AG10803 (cell line): Measurements from ENCODE around the gene APOL2.
"Not testable (repeated sequence)": the region's sequence is repeated elsewhere in the genome, so short reads cannot be mapped to it uniquely, and the experiment has no call there.

Experiments
- DNase-seq: peaks from one replicate; pipeline ENCODE4 v3.0.0; 2010; ENCODE audit warnings: low read depth
- H3K4me3 ChIP-seq: 2 replicates; pipeline ENCODE4 v1.5.1; 2011; ENCODE audit warnings: mild to moderate bottlenecking, low read length, control low read depth
- TF ChIP-seq, protein P1 (sequence below): conservative IDR thresholded peaks from 2 replicates; pipeline ENCODE4 v1.5.1; 2011; ENCODE audit warnings: mild to moderate bottlenecking, low read length, control low read depth, inconsistent platforms

The APOL2 gene

DNA sequence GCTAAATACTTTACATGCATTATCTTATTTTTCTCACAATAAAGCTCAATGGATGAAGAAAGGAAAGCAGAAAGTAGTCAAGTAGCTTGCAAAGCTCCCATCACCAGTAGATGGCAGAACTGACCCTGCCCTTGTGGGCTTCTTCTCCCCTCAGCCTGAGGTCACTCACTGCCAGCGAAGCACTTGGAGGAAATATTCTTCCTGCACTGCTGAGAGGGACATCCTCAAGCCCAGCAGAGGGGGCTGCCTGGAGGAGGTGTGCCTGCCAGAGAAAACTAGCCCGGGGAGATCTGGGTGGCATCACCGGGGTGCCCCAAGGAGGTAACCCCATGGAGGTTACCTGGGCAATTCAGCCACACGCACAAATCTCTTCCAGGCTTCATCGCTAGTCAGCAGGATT is 44.4 kb downstream of the APOL2 start:
- TF ChIP-seq, protein P1, sequence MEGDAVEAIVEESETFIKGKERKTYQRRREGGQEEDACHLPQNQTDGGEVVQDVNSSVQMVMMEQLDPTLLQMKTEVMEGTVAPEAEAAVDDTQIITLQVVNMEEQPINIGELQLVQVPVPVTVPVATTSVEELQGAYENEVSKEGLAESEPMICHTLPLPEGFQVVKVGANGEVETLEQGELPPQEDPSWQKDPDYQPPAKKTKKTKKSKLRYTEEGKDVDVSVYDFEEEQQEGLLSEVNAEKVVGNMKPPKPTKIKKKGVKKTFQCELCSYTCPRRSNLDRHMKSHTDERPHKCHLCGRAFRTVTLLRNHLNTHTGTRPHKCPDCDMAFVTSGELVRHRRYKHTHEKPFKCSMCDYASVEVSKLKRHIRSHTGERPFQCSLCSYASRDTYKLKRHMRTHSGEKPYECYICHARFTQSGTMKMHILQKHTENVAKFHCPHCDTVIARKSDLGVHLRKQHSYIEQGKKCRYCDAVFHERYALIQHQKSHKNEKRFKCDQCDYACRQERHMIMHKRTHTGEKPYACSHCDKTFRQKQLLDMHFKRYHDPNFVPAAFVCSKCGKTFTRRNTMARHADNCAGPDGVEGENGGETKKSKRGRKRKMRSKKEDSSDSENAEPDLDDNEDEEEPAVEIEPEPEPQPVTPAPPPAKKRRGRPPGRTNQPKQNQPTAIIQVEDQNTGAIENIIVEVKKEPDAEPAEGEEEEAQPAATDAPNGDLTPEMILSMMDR, result peak; percentile 81
- no peak overlapping the region for H3K4me3 ChIP-seq
- peak; percentile 73 for DNase-seq

DNA sequence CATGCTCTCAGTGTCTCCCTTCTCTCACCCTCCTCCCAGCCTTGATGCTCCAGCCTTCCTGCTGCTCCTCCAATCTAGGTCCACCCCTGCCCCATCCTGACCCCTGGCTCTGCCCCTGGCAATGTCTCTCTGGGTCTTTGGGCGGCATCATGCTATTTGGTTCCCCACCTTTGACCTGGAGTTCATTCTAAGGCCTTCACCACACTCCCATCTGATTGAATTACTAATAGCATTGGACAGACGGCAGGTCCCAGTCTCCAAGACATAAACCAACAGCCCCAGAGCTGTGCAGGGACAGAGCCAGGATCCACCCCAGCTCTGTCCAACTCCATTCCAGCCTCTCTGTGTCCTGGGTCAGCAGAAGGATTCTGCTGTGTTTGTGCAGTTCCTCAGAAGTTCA is 44.9 kb downstream of the APOL2 start:
- H3K4me3 ChIP-seq, result no peak overlapping the region
- DNase-seq, result no peak
- TF ChIP-seq, protein P1, result no peak

DNA sequence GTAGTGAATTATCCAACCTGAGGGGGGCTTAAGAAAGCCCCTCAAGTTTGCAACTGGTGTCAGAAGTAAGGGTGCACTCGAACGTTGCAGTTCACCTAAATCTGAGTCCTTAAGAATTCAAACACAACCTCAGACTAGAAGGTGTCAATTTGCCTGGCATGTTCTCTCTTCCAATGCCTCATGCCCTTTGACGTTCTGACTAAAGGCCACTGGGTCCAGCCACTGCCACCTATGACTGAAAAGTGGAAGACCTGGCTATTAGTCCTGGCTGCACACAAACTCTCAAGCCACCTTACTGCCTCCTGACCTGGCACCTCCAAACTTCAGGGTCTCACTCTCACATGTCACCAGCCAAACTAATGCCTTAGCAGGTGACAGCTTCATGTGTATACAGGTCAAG is 45.8 kb downstream of the APOL2 start:
- TF ChIP-seq, protein P1, result no peak
- DNase-seq, result no peak
- no peak overlapping the region for H3K4me3 ChIP-seq

DNA sequence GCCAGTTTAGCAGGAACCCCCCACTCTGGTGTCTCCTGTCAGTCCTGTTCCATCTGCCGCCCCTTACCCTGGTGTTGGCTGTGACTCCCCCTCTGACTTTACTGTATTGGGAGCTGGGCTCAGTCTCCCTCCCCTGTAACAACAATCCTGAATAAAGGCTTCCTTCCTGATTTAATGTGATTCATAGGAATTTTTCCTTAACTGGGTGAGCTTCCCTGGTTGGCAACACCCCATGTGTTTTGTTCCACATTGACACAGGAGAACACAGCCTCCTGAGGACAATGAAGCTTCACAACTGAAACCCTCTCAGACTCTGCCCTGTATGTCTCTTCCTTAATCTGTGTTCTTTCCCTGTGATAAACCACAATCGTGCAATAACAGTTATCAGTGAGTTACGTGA is 46.2 kb downstream of the APOL2 start:
- DNase-seq, result no peak
- H3K4me3 ChIP-seq, result no peak overlapping the region
- TF ChIP-seq, protein P1, result no peak

DNA sequence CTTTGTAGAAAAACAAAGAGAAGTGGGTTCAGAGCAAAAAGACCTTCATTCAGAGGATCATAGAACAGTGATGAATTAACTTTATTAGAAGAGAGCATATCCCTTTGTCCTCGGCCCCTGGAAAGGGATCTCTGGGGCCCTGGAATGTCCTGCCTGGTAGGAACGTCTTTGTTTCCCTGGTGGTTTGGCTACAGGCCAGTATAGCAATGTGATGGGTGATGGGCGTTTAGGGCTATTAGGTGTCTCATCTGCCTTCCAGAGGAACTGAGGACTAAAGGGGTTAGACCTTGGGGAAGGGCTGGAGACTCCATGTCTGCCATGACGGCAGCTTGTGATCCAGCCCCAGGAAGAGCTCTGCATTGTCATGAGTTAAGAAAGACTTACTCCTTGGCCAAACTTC is 46.8 kb downstream of the APOL2 start:
- TF ChIP-seq, protein P1, result no peak
- DNase-seq, result no peak
- H3K4me3 ChIP-seq, result no peak overlapping the region

GRCh38 chr22:36191106-36191836 is 48.1 kb downstream of the APOL2 start:
- H3K4me3 ChIP-seq, result no peak overlapping the region
- DNase-seq, result peak; percentile 89
- TF ChIP-seq, protein P1, result no peak

- not testable (repeated sequence) for DNase-seq, H3K4me3 ChIP-seq
Measured at GRCh38 chr22:36187862-36188261, 51.5 kb downstream of the APOL2 start.
